GM23338 (cell line): ENCODE results near the gene OPTN. TPM values are rescaled to one million over a fixed set of nuclear protein-coding genes. Genes with fewer than 3 reads are reported as not detected.

Source experiments
- ATAC-seq: fragments of 200-7000 bp; cut with Tn5 transposase; 3 replicates; pipeline ENCODE4 v1.9.1; 2020
- DNase-seq: peaks from one replicate; pipeline ENCODE4 v3.0.0-alpha.2; 2015; ENCODE audit warnings: low spot score
- H2AFZ ChIP-seq: fragments of 200-600 bp; sonication (generic); 2 replicates; pipeline ENCODE4 v1.8.0; 2016; ENCODE audit warnings: antibody characterized with exemption, mild to moderate bottlenecking, moderate library complexity
- H3F3A ChIP-seq: fragments of 200-600 bp; sonication (generic); replicated peaks from 2 replicates; pipeline ENCODE4 v1.8.0; 2017; ENCODE audit warnings: antibody characterized with exemption, mixed run types, low read depth
- H3K27ac ChIP-seq: fragments of 200-600 bp; sonication (generic); 2 replicates; pipeline ENCODE4 v1.6.1; 2016; ENCODE audit warnings: low read depth
- H3K27me3 ChIP-seq: fragments of 200-600 bp; sonication (generic); 2 replicates; pipeline ENCODE4 v1.8.0; 2016; ENCODE audit warnings: mild to moderate bottlenecking, mixed run types, moderate library complexity; ENCODE audit not compliant: insufficient read depth
- H3K36me3 ChIP-seq: fragments of 200-600 bp; sonication (generic); 2 replicates; pipeline ENCODE4 v1.8.0; 2016; ENCODE audit warnings: mild to moderate bottlenecking; ENCODE audit not compliant: insufficient read depth
- H3K4me1 ChIP-seq: fragments of 200-600 bp; sonication (generic); 2 replicates; pipeline ENCODE4 v1.8.0; 2016; ENCODE audit warnings: mild to moderate bottlenecking, moderate library complexity; ENCODE audit not compliant: insufficient read depth
- H3K4me2 ChIP-seq: fragments of 200-600 bp; sonication (generic); 2 replicates; pipeline ENCODE4 v1.7.1; 2017; ENCODE audit warnings: mixed run types
- H3K4me3 ChIP-seq: fragments of 200-600 bp; sonication (generic); 2 replicates; pipeline ENCODE4 v1.6.1; 2016; ENCODE audit warnings: mixed run types
- H3K79me2 ChIP-seq: fragments of 200-600 bp; sonication (generic); replicated peaks from 2 replicates; pipeline ENCODE4 v1.8.0; 2017; ENCODE audit warnings: mild to moderate bottlenecking; ENCODE audit not compliant: insufficient read depth
- H3K9me2 ChIP-seq: fragments of 200-600 bp; sonication (generic); 2 replicates; pipeline ENCODE4 v1.8.0; 2017; ENCODE audit not compliant: insufficient read depth
- H4K20me1 ChIP-seq: fragments of 200-600 bp; sonication (generic); replicated peaks from 2 replicates; pipeline ENCODE4 v1.8.0; 2017; ENCODE audit warnings: mild to moderate bottlenecking; ENCODE audit not compliant: insufficient read depth
- H3K27ac Mint-ChIP-seq: 2 replicates; pipeline ENCODE4 v1.8.0; 2020; ENCODE audit warnings: inconsistent platforms, mild to moderate bottlenecking, moderate library complexity, mixed read lengths
- H3K27me3 Mint-ChIP-seq: 3 replicates; pipeline ENCODE4 v1.8.0; 2022; ENCODE audit warnings: low read depth, mild to moderate bottlenecking, moderate library complexity, mixed read lengths, inconsistent platforms; ENCODE audit not compliant: insufficient read depth, poor library complexity
- H3K36me3 Mint-ChIP-seq: 3 replicates; pipeline ENCODE4 v1.8.0; 2021; ENCODE audit warnings: low read depth, mild to moderate bottlenecking, inconsistent platforms, moderate library complexity, mixed read lengths
- H3K4me1 Mint-ChIP-seq: 3 replicates; pipeline ENCODE4 v1.8.0; 2020; ENCODE audit warnings: mild to moderate bottlenecking, inconsistent platforms, mixed read lengths
- H3K4me3 Mint-ChIP-seq: 3 replicates; pipeline ENCODE4 v1.8.0; 2021; ENCODE audit warnings: moderate library complexity, mild to moderate bottlenecking, inconsistent platforms, mixed read lengths
- H3K9me3 Mint-ChIP-seq: 3 replicates; pipeline ENCODE4 v1.8.0; 2020; ENCODE audit warnings: moderate library complexity, mild to moderate bottlenecking, inconsistent platforms, mixed read lengths
- CREB1 ChIP-seq: fragments of 250-450 bp; sonication (Bioruptor Pico); IDR thresholded peaks from 2 replicates; pipeline ENCODE4 v1.5.0; 2020; ENCODE audit warnings: low read depth, mild to moderate bottlenecking, moderate library complexity
- EZH2 ChIP-seq: fragments of 200-600 bp; sonication (generic); IDR thresholded peaks from one replicate; pipeline ENCODE4 v1.8.0; 2017; ENCODE audit warnings: antibody characterized with exemption, mild to moderate bottlenecking, low read depth; ENCODE audit not compliant: unreplicated experiment
- EZH2phosphoT487 ChIP-seq: fragments of 200-600 bp; sonication (generic); IDR thresholded peaks from one replicate; pipeline ENCODE4 v1.8.1; 2018; ENCODE audit warnings: antibody characterized with exemption; ENCODE audit not compliant: unreplicated experiment
- JUNB ChIP-seq: IDR thresholded peaks from one replicate; pipeline ENCODE4 v1.6.1; 2016; ENCODE audit warnings: antibody characterized with exemption; ENCODE audit not compliant: unreplicated experiment
- NANOG ChIP-seq: IDR thresholded peaks from 2 replicates; pipeline ENCODE4 v1.6.1; 2016; ENCODE audit warnings: antibody characterized with exemption, borderline replicate concordance
- POLR2AphosphoS5 ChIP-seq: IDR thresholded peaks from 2 replicates; pipeline ENCODE4 v1.6.1; 2016; ENCODE audit warnings: antibody characterized with exemption, low read depth
- REST ChIP-seq: IDR thresholded peaks from one replicate; pipeline ENCODE4 v1.6.1; 2018; ENCODE audit warnings: antibody characterized with exemption; ENCODE audit not compliant: unreplicated experiment
- STAT1 ChIP-seq: IDR thresholded peaks from one replicate; pipeline ENCODE4 v1.6.1; 2016; ENCODE audit warnings: antibody characterized with exemption; ENCODE audit not compliant: unreplicated experiment
- ZNF114 ChIP-seq: fragments of 250-450 bp; sonication (Bioruptor Pico); IDR thresholded peaks from 2 replicates; pipeline ENCODE4 v1.5.0; 2020; ENCODE audit warnings: mild to moderate bottlenecking, moderate library complexity
- ZNF331 ChIP-seq: fragments of 250-450 bp; sonication (Bioruptor Pico); IDR thresholded peaks from 2 replicates; pipeline ENCODE4 v1.5.0; 2020; ENCODE audit warnings: low read depth, mild to moderate bottlenecking, moderate library complexity
- ZNF462 ChIP-seq: fragments of 250-450 bp; sonication (Bioruptor Pico); IDR thresholded peaks from 2 replicates; pipeline ENCODE4 v1.5.0; 2020; ENCODE audit warnings: mild to moderate bottlenecking, moderate library complexity
- polyA plus RNA-seq: library from polyadenylated mRNA; unstranded; fragments of >200 nt; fragmentation: Nextera tagmentation; extraction: Ambion mirVana; gene quantifications from 2 replicates; pipeline ENCODE4 v1.2.1, GENCODE V29; 2016
- total RNA-seq: library from RNA; depleted of rRNA; stranded (reverse); fragments of >200 nt; shearing (Covaris generic); gene quantifications from 2 replicates; pipeline ENCODE4 v1.2.3, GENCODE V29; 2014
- TF ChIP-seq, protein P1 (sequence below), 2 experiments: fragments of 200-600 bp in 1 of 2; sonication (generic) in 1 of 2; conservative IDR thresholded peaks; 2 replicates each; pipeline versions ENCODE4 v1.5.1 to v1.6.1; 2016 to 2017; ENCODE audit warnings: antibody characterized with exemption in 2 of 2, low read depth in 2 of 2, mild to moderate bottlenecking in 2 of 2, moderate library complexity in 1 of 2
- TF ChIP-seq, protein P2 (sequence below): IDR thresholded peaks from 2 replicates; pipeline ENCODE4 v1.6.1; 2016; ENCODE audit warnings: antibody characterized with exemption

Gene OPTN
- total and polyA plus RNA-seq, 2 experiments from 2014 or later = 6.0 to 13.0 TPM

DNA sequence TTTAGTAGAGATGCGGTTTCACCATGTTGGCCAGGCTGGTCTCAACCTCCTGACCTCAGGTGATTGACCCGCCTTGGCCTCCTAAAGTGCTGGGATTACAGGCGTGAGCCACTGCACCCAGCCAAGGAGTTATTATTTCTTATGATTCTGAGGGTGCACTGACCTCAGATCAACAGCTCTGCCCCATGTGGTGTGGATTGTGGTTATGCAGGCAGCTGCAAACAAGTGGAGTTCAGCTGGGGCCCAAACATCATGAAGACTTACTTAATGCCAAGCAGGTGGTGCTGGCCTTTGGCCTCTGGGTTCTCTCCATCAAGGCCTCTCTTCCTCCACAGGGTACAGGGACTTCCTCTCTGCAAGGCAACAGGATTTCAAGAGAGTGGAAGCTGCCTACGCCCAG, 45.1 kb upstream of the OPTN start:
- Histone ChIP-seq H3F3A (no peaks in the 10 kb centered on the region), H3K79me2 (no peaks in the 10 kb centered on the region), H3K27me3 (no peaks in the 10 kb centered on the region), H3K36me3 (no peaks in the 10 kb centered on the region), H3K27ac (no peak overlapping the region), H3K9me2 (no peaks in the 10 kb centered on the region), H2AFZ (peak overlapping the region; percentile 85), H3K4me3 (no peak overlapping the region), H4K20me1 (no peaks in the 10 kb centered on the region), H3K4me1 (peaks cover 15% of the 10 kb centered on the region), H3K4me2 (no peak overlapping the region)
- TF ChIP-seq, protein P1, sequence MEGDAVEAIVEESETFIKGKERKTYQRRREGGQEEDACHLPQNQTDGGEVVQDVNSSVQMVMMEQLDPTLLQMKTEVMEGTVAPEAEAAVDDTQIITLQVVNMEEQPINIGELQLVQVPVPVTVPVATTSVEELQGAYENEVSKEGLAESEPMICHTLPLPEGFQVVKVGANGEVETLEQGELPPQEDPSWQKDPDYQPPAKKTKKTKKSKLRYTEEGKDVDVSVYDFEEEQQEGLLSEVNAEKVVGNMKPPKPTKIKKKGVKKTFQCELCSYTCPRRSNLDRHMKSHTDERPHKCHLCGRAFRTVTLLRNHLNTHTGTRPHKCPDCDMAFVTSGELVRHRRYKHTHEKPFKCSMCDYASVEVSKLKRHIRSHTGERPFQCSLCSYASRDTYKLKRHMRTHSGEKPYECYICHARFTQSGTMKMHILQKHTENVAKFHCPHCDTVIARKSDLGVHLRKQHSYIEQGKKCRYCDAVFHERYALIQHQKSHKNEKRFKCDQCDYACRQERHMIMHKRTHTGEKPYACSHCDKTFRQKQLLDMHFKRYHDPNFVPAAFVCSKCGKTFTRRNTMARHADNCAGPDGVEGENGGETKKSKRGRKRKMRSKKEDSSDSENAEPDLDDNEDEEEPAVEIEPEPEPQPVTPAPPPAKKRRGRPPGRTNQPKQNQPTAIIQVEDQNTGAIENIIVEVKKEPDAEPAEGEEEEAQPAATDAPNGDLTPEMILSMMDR (conservative IDR thresholded peaks at IDR 0.05; ENCODE audit: low read depth in 2 of 2) = no peak
- TF ChIP-seq ZNF331 (no peak), REST (no peak), STAT1 (no peak), ZNF114 (no peak), POLR2AphosphoS5 (no peak), NANOG (no peak), EZH2phosphoT487 (no peak), ZNF462 (no peak), JUNB (no peak), CREB1 (CRISPR knock-in tag) (no peak), EZH2 (no peak)
- TF ChIP-seq, protein P2, sequence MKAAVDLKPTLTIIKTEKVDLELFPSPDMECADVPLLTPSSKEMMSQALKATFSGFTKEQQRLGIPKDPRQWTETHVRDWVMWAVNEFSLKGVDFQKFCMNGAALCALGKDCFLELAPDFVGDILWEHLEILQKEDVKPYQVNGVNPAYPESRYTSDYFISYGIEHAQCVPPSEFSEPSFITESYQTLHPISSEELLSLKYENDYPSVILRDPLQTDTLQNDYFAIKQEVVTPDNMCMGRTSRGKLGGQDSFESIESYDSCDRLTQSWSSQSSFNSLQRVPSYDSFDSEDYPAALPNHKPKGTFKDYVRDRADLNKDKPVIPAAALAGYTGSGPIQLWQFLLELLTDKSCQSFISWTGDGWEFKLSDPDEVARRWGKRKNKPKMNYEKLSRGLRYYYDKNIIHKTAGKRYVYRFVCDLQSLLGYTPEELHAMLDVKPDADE = no peak
- peaks cover 5% of the 10 kb centered on the region for H3K27me3 Mint-ChIP-seq
- H3K36me3 Mint-ChIP-seq = no peaks in the 10 kb centered on the region
- peaks cover 32% of the 10 kb centered on the region for H3K4me1 Mint-ChIP-seq
- no peak overlapping the region for H3K27ac Mint-ChIP-seq
- ATAC-seq (no peak), DNase-seq (no peak)
- no peak overlapping the region for H3K4me3 Mint-ChIP-seq
- H3K9me3 Mint-ChIP-seq = no peaks in the 10 kb centered on the region
